ENCODE results near the gene FBXL2.

DNA sequence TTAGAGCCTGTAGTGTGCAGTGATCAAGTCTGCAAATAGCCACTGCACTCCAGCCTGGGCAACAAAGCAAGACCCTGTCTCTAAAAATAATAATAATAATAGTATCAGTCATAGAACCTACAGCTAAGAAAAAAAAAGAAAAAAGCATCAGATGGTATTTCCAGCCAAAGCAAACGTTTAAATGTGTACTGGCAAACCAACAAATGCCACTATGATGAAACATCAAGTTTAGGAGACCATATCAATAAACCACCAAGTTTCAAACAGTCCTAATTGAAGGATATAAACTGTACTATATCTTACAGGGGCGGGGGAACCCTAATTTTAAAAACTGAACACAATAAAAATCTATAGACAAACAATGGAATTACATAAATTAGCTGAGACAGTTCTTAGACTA, 156.6 kb downstream of the FBXL2 start:
- TF ChIP-seq, protein P1, sequence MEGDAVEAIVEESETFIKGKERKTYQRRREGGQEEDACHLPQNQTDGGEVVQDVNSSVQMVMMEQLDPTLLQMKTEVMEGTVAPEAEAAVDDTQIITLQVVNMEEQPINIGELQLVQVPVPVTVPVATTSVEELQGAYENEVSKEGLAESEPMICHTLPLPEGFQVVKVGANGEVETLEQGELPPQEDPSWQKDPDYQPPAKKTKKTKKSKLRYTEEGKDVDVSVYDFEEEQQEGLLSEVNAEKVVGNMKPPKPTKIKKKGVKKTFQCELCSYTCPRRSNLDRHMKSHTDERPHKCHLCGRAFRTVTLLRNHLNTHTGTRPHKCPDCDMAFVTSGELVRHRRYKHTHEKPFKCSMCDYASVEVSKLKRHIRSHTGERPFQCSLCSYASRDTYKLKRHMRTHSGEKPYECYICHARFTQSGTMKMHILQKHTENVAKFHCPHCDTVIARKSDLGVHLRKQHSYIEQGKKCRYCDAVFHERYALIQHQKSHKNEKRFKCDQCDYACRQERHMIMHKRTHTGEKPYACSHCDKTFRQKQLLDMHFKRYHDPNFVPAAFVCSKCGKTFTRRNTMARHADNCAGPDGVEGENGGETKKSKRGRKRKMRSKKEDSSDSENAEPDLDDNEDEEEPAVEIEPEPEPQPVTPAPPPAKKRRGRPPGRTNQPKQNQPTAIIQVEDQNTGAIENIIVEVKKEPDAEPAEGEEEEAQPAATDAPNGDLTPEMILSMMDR (conservative IDR thresholded peaks at IDR 0.05; ENCODE audit: low read depth, low read length), result no peak
- TF ChIP-seq POLR2A (IDR thresholded peaks at IDR 0.05; ENCODE audit: low read depth, low read length), result no peak
- TF ChIP-seq MAFK (IDR thresholded peaks at IDR 0.05; ENCODE audit: low read depth, low read length), result no peak
- no peak for TF ChIP-seq CEBPB (IDR thresholded peaks at IDR 0.05; ENCODE audit: low read depth, low read length)
